Uterus (tissue), 2 donors: ENCODE measurements around the gene SUGCT.

Source experiments
- CTCF ChIP-seq, 4 experiments: fragments of 200-600 bp in 2 of 4; fragments of 450-650 bp in 2 of 4; sonication (generic) in 2 of 4; IDR thresholded peaks; one replicate each; pipeline ENCODE4 v1.5.1; 2016 to 2019; ENCODE audit warnings: antibody characterized with exemption in 4 of 4, mild to moderate bottlenecking in 2 of 4, moderate library complexity in 1 of 4
- POLR2A ChIP-seq, 2 donors: fragments of 450-650 bp; IDR thresholded peaks; one replicate each; pipeline ENCODE4 v1.6.1; 2016; ENCODE audit warnings: antibody characterized with exemption in 2 of 2, mild to moderate bottlenecking in 1 of 2, moderate library complexity in 1 of 2

GRCh38 chr7:40506158-40506557 is 371.4 kb downstream of the SUGCT start:
- no peak for TF ChIP-seq POLR2A (IDR thresholded peaks at IDR 0.05)
- TF ChIP-seq CTCF (IDR thresholded peaks at IDR 0.05) = no peak
